GM12864 (cell line): ENCODE results near the gene ZFAND6.
"Not testable (repeated sequence)": the region's sequence is repeated elsewhere in the genome, so short reads cannot be mapped to it uniquely, and the experiment has no call there.

Experiments
- DNase-seq: peaks from one replicate; pipeline ENCODE4 v3.0.0-alpha.2; 2011; ENCODE audit warnings: low read depth
- H3K4me3 ChIP-seq: 2 replicates; pipeline ENCODE4 v1.5.1; 2011; ENCODE audit warnings: mild to moderate bottlenecking, low read depth, low read length, control low read depth
- TF ChIP-seq, protein P1 (sequence below): IDR thresholded peaks from 2 replicates; pipeline ENCODE4 v1.5.1; 2011; ENCODE audit warnings: low read depth, mild to moderate bottlenecking, moderate library complexity, low read length, control low read depth, inconsistent platforms; ENCODE audit errors: missing control alignments

The ZFAND6 gene

DNA sequence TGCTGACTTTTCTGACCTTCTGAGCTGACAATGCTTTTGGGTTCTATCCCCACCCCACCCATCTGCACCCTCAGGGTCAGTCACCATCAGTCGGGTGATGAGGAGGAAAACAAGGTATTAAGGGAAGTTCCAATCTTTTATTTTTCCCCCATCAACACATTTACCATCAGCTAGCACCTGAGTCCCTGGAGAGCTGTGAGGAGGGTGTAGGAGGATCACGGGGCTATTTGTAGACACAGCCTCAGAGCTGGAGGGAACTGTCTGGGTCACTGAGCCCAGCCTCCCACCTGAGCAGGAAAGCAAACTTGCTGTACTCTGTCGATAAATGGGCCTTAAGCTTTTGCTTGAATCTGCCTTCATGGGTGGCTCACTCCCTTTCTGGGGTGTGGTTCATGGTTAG, 24.8 kb upstream of the ZFAND6 start:
- TF ChIP-seq, protein P1, sequence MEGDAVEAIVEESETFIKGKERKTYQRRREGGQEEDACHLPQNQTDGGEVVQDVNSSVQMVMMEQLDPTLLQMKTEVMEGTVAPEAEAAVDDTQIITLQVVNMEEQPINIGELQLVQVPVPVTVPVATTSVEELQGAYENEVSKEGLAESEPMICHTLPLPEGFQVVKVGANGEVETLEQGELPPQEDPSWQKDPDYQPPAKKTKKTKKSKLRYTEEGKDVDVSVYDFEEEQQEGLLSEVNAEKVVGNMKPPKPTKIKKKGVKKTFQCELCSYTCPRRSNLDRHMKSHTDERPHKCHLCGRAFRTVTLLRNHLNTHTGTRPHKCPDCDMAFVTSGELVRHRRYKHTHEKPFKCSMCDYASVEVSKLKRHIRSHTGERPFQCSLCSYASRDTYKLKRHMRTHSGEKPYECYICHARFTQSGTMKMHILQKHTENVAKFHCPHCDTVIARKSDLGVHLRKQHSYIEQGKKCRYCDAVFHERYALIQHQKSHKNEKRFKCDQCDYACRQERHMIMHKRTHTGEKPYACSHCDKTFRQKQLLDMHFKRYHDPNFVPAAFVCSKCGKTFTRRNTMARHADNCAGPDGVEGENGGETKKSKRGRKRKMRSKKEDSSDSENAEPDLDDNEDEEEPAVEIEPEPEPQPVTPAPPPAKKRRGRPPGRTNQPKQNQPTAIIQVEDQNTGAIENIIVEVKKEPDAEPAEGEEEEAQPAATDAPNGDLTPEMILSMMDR: no peak

DNA sequence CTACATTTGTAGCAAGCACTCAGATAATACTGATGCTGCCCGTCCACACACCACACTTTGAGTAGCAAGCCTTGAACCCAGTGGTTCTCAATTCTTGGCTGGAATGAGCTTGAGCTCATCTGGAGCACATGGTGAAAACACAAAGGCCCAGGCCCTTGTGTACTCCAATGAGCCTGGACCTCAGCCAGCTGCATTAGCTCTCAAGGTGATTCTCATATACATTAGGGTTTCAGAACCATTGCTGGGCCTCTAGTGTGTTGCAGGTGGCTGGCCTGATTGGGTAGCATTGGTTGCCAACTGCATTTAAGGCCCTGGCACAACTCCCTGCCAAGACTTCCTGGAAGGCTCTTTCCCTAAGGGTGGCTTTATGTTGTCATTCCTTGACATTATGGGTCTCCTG, 23.4 kb upstream of the ZFAND6 start:
- no peak overlapping the region for H3K4me3 ChIP-seq
- DNase-seq: no peak

More for the DNA sequence above, 24.8 kb upstream of the ZFAND6 start:
- no peak for DNase-seq
- no peak overlapping the region for H3K4me3 ChIP-seq

DNA sequence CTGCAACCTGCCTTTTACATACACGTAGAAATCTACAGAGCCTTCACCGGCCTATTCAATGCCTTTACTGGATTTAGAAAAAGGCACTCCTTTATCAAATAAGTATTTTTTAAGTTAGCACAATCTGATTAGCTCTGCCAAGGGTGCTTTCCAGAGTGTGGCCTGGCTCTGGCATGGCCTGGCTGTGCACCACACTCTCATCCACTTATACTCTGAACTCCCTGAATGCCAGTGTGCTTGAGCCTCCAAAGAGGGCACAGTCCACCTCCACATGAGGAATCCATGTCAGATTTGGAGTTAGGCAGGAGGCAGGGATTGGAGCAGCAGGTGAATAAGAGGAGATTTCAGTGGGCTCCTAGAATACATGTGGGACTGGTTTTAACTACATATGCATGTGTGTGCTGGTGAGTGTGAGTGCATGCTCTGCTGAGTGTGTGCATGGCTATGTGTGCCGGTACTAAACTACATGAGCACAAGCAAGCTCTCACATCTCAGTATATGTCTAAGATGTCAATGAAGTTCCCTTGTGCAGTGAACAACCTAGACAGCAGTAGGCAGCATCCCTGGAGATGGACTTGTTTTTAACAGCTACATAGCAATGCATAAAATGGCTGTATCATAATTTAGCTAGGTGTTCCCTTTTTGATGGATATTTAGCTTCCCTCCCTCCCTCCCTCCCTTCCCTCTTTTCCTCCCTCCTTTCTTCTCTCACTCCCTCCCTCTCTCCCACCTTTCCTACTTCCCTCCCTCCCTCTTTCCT, 17.8 kb upstream of the ZFAND6 start:
- no peak overlapping the region for H3K4me3 ChIP-seq
- DNase-seq: no peak
- TF ChIP-seq, protein P1: no peak

More for the DNA sequence above, 23.4 kb upstream of the ZFAND6 start:
- TF ChIP-seq, protein P1: no peak

DNA sequence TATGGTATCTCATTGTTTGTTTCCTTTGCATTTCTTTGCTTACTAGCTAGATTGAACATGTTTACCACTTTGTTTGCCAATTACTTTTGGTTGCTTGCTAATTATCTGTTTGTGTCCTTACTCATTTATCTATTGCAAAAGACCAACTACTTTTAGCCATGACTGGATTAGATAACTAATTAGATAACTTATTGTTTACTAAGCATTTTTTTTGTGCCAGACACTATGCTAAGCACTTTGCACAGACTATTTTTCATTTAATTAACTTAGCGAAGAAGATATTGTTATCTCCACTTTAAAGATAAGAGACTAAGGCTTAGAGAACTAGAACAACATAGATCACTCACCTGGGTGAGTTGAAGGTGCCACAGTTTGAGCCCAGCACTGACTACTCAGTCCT, 16.9 kb upstream of the ZFAND6 start:
- H3K4me3 ChIP-seq: no peak overlapping the region
- TF ChIP-seq, protein P1: no peak
- DNase-seq: no peak

DNA sequence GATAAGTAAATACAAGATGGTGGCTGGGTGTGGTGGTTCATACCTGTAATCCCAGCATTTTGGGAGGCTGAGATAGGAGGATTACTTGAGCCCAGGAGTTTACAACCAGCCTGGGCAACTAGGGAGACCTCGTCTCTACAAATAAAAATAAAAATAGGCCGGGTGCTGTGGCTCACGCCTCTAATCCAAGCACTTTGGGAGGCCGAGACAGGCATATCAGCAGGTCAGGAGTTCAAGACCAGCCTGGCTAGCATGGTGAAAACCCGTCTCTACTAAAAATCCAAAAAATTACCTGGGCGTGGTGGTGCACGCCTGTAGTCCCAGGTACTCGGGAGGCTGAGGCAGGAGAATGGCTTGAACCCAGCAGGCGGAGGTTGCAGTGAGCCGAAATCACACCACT, 14.3 kb upstream of the ZFAND6 start:
- not testable (repeated sequence) for DNase-seq, H3K4me3 ChIP-seq

DNA sequence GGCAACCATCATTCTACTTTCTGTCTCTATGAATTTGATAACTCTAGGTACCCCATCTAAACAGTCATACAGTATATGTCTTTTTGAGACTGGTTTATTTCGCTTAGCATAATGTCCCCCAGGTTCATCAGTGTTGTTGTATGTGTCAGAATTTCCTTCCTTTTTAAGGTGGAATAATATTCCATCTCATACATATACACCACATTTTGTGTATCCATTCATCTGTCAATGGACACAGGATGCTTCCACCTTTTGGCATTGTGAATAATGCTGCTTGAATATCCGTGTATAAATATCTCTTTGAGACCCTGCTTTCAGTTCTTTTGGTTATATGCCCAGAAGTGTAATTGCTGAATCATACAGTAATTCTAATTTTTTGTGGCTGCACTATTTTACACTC, 10.4 kb upstream of the ZFAND6 start:
- TF ChIP-seq, protein P1: no peak
- DNase-seq: no peak
- H3K4me3 ChIP-seq: no peak overlapping the region

DNA sequence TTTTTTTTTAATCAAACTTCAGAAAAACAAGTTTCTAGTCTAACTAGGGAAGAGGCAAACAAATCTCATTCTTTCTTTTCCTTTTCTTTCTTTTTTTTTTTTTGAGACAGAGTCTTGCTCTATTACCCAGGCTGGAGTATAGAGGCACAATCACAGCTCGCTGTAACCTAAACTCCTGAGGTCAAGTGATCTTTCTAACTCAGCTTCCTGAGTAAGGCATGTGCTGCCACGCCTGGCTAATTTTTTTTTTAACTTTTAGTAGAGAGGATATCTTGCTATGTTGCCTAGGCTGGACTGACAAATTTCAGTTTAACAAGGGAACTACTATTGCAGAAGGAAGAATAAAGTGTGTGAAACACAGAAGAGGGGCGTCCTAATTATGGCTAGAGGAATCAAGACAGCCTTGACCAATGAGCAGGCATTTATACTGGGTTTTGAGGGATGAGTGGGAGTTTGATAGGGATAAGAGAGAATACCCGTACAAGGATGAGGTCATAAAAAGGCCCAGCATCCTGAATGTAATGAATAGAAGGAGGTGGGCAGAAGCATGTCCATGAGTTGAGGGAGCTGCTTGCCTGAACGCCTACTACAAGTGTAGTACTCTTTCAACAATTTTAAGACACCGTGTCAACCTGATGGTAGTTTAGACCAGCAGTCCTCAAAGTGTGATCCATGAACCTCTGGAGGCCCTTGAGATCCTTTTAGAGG, 6.7 kb upstream of the ZFAND6 start:
- TF ChIP-seq, protein P1: no peak
- no peak overlapping the region for H3K4me3 ChIP-seq
- no peak for DNase-seq
